Keratinocyte (primary cell): ENCODE data around the gene FAHD1. TPM values are rescaled to one million over a fixed set of nuclear protein-coding genes. Genes with fewer than 3 reads are reported as not detected.

Experiments
- DNase-seq: peaks from one replicate; pipeline ENCODE4 v3.0.0-alpha.2; 2011; ENCODE audit warnings: low read depth, missing footprints, low spot score
- FAIRE-seq: peaks from 2 replicates; lab custom pipeline; 2011; peaks lifted over from hg19 to GRCh38; lab: Jason Lieb, UNC
- H2AFZ ChIP-seq: 2 replicates; pipeline ENCODE4 v1.6.0; 2012; ENCODE audit warnings: low read length, control low read depth, inconsistent platforms; ENCODE audit not compliant: control insufficient read depth
- H3K27ac ChIP-seq: 2 replicates; pipeline ENCODE4 v1.5.1; 2011; ENCODE audit warnings: low read length; ENCODE audit not compliant: control insufficient read depth, insufficient read depth
- H3K27me3 ChIP-seq: 3 replicates; pipeline ENCODE4 v1.6.0; 2011; ENCODE audit warnings: low read length; ENCODE audit not compliant: control insufficient read depth, insufficient read depth; ENCODE audit errors: extremely low read depth
- H3K36me3 ChIP-seq, 2 experiments: 2 replicates in 1 of 2; 3 replicates in 1 of 2; pipeline ENCODE4 v1.5.1; 2011; ENCODE audit warnings: low read length in 2 of 2, mild to moderate bottlenecking in 1 of 2; ENCODE audit not compliant: control insufficient read depth in 2 of 2, insufficient read depth in 2 of 2; ENCODE audit errors: extremely low read depth in 1 of 2
- H3K4me1 ChIP-seq: 3 replicates; pipeline ENCODE4 v1.5.1; 2011; ENCODE audit warnings: low read length; ENCODE audit not compliant: control insufficient read depth, insufficient read depth; ENCODE audit errors: extremely low read depth
- H3K4me2 ChIP-seq: 3 replicates; pipeline ENCODE4 v1.6.0; 2011; ENCODE audit warnings: low read depth, low read length; ENCODE audit not compliant: control insufficient read depth, insufficient read depth; ENCODE audit errors: extremely low read depth
- H3K4me3 ChIP-seq, 3 experiments: fragments of 200-600 bp in 1 of 3; sonication (generic) in 1 of 3; 2 replicates in 2 of 3; 3 replicates in 1 of 3; pipeline ENCODE4 v1.5.1; 2011 to 2016; ENCODE audit warnings: low read length in 3 of 3, mild to moderate bottlenecking in 3 of 3, control low read depth in 2 of 3, inconsistent platforms in 1 of 3, low read depth in 1 of 3, mixed read lengths in 1 of 3, mixed run types in 1 of 3, moderate library complexity in 1 of 3; ENCODE audit not compliant: control insufficient read depth in 2 of 3, insufficient read depth in 2 of 3; ENCODE audit errors: extremely low read depth in 1 of 3
- H3K79me2 ChIP-seq: 2 replicates; pipeline ENCODE4 v1.6.0; 2012; ENCODE audit warnings: low read length; ENCODE audit not compliant: control insufficient read depth, insufficient read depth
- H3K9ac ChIP-seq: 3 replicates; pipeline ENCODE4 v1.6.0; 2011; ENCODE audit warnings: low read length; ENCODE audit not compliant: control insufficient read depth, insufficient read depth; ENCODE audit errors: extremely low read depth
- H3K9me1 ChIP-seq: 3 replicates; pipeline ENCODE4 v1.6.0; 2011; ENCODE audit warnings: low read length; ENCODE audit not compliant: control insufficient read depth, insufficient read depth; ENCODE audit errors: extremely low read depth
- H3K9me3 ChIP-seq: 2 replicates; pipeline ENCODE4 v1.5.1; 2012; ENCODE audit warnings: low read depth, low read length; ENCODE audit not compliant: control insufficient read depth
- H4K20me1 ChIP-seq: 3 replicates; pipeline ENCODE4 v1.6.0; 2011; ENCODE audit warnings: low read length; ENCODE audit not compliant: control insufficient read depth, insufficient read depth; ENCODE audit errors: extremely low read depth
- EZH2 ChIP-seq: IDR thresholded peaks from one replicate; pipeline ENCODE4 v1.6.1; 2012; ENCODE audit warnings: inconsistent platforms, mild to moderate bottlenecking, low read length, moderate library complexity
- dilution Hi-C: fragments of 300-500 bp; cut with MboI; formaldehyde crosslinking; loops from one replicate; pipeline ENCODE4 v1.7.0; 2020; ENCODE audit warnings: low sequenced_read_pairs; ENCODE audit not compliant: extremely low pct_ligation_motif_present
- polyA plus RNA-seq, 5 experiments: library from polyadenylated mRNA; depleted of rRNA in 3 of 5; stranded (reverse) in 3 of 5; stranded (forward) in 1 of 5; unstranded in 1 of 5; fragments of >200 nt; gene quantifications; 1 replicate in 1 of 5; 2 replicates in 3 of 5; 3 replicates in 1 of 5; pipeline versions ENCODE4 v1.2.1 to v1.2.3, GENCODE V29; 2011 to 2012; ENCODE audit warnings: missing spikeins in 2 of 5, low read depth in 1 of 5, low replicate concordance in 1 of 5
- TF ChIP-seq, protein P1 (sequence below), 3 experiments: IDR thresholded peaks in 1 of 3; conservative IDR thresholded peaks in 1 of 3; optimal IDR thresholded peaks in 1 of 3; 2 replicates in 2 of 3; 3 replicates in 1 of 3; pipeline versions ENCODE3 to v1.5.1; 2011; ENCODE audit warnings: low read length in 3 of 3, mild to moderate bottlenecking in 3 of 3, moderate library complexity in 2 of 3, control low read depth in 1 of 3, inconsistent platforms in 1 of 3; ENCODE audit not compliant: insufficient read depth in 2 of 3; ENCODE audit errors: extremely low read depth in 1 of 3

Gene FAHD1
- polyA plus RNA-seq, 1 donor (not counting 4 experiments of a cell fraction or from before 2014, with no cell fraction given), result 29.4 TPM

DNA sequence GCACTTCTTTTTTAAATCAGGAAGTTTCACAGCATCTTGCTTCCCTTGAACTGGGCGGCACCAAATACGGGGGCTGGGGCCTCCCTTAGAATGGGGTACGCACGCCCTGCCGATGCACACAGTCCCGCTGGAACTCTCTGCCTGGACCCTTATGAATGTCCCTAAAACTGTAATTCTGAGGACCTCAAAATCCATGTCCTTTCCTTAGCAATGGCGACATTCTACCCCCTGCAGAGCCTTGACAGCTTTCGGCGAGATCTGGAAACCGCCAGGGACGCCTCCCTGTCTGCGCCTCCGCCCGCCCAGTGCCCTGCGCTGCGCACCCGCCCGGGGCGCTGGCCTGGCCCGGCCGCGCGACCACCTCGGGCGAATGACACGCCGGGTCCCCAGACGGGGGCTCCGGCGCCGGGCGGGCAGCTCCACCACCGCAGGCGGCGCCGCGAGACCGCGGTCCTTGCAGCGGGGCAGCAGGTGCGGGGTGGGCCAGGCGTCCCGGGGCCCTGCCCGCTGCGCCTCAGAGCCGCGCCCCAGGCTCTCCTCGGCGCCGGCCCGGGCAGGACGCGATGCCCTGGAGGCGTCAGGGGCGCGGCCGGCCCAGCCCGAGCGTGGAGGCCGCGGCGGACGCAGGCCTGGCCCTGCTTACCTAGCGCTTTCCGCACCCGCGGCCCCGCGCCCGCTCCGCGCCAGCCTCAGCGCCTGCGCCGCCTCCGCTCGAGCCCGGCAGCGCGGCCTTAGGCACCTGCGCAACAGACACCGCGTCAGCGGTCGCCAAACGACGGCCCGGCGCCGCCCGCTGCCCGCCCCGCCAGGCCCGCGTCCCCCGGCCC is 929 bp upstream of the FAHD1 start:
- peak overlapping the region; percentile 42 to 99 (median 71) for H3K4me3 ChIP-seq
- peaks cover 26% of the 10 kb centered on the region for H3K79me2 ChIP-seq
- no peaks in the 10 kb centered on the region for H4K20me1 ChIP-seq
- no peak overlapping the region for H3K27ac ChIP-seq
- peaks cover 0 to 5% of the 10 kb centered on the region in 2 experiments for H3K36me3 ChIP-seq
- H3K9me3 ChIP-seq, result no peaks in the 10 kb centered on the region
- H3K9ac ChIP-seq, result peak overlapping the region; percentile 88
- TF ChIP-seq EZH2, result no peak
- TF ChIP-seq, protein P1, sequence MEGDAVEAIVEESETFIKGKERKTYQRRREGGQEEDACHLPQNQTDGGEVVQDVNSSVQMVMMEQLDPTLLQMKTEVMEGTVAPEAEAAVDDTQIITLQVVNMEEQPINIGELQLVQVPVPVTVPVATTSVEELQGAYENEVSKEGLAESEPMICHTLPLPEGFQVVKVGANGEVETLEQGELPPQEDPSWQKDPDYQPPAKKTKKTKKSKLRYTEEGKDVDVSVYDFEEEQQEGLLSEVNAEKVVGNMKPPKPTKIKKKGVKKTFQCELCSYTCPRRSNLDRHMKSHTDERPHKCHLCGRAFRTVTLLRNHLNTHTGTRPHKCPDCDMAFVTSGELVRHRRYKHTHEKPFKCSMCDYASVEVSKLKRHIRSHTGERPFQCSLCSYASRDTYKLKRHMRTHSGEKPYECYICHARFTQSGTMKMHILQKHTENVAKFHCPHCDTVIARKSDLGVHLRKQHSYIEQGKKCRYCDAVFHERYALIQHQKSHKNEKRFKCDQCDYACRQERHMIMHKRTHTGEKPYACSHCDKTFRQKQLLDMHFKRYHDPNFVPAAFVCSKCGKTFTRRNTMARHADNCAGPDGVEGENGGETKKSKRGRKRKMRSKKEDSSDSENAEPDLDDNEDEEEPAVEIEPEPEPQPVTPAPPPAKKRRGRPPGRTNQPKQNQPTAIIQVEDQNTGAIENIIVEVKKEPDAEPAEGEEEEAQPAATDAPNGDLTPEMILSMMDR (optimal IDR thresholded peaks at IDR 0.05 in 1 of 3, IDR thresholded peaks at IDR 0.05 in 1 of 3, conservative IDR thresholded peaks at IDR 0.05 in 1 of 3; ENCODE audit: extremely low read depth in 1 of 3, insufficient read depth in 2 of 3, low read length in 3 of 3), result peak in 1 of 3 experiments; percentile 9
- peak overlapping the region; percentile 95 for H3K4me2 ChIP-seq
- FAIRE-seq (no peak), DNase-seq (no peak)
- peaks cover 18% of the 10 kb centered on the region for H3K4me1 ChIP-seq
- H3K27me3 ChIP-seq, result no peaks in the 10 kb centered on the region
- dilution Hi-C loops, result no loop called here
- H3K9me1 ChIP-seq, result no peaks in the 10 kb centered on the region
- H2AFZ ChIP-seq, result peak overlapping the region; percentile 58

DNA sequence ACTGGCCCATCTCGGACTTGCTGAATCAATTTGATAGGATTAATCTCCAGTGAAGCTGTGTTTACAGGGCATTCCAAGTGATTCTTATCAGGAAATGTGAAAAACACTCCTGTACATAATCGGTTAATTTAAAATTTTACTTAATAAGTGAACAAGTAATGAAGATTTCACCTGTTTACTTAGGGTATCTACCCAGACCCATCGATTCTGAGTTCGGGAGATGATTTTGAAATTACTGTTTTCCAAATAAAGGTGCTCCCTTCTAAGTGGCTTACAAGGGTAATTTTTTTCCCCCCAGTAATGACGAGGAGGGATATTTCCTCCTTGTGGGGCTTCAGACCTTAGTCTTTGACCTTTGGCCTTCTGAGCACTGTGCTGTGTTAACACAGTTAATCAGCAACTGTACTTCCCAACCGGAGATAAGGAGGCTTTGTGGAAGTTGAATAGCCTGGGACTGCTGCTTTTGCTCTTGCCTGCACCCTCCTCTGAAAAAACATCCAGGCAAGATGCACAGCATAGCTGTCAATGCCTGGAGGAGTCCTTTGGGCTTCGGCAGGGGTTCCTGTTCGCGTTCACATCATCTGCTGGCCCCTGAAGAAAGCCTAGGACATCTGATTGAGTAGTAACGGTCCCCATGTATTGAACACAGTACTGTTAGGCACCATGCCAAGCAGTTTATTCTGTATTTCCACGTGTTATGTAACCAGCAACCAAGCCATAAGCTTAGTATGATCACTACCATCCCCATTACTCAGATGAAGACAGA is 1.8 kb downstream of the FAHD1 start:
- FAIRE-seq (no peak), DNase-seq (no peak)
- Histone ChIP-seq H3K4me1 (peaks cover 30% of the 10 kb centered on the region), H3K9me3 (no peaks in the 10 kb centered on the region), H2AFZ (no peak overlapping the region), H3K4me3 (peak overlapping the region; percentile 63 to 99 (median 90)), H4K20me1 (no peaks in the 10 kb centered on the region), H3K9ac (peak overlapping the region; percentile 0), H3K4me2 (peak overlapping the region; percentile 96), H3K36me3 (peaks cover 1 to 5% of the 10 kb centered on the region in 2 experiments), H3K27me3 (no peaks in the 10 kb centered on the region), H3K27ac (no peak overlapping the region), H3K9me1 (no peaks in the 10 kb centered on the region), H3K79me2 (peaks cover 26% of the 10 kb centered on the region)
- dilution Hi-C loops, result no loop called here
- TF ChIP-seq, protein P1 (optimal IDR thresholded peaks at IDR 0.05 in 1 of 3, IDR thresholded peaks at IDR 0.05 in 1 of 3, conservative IDR thresholded peaks at IDR 0.05 in 1 of 3; ENCODE audit: extremely low read depth in 1 of 3, insufficient read depth in 2 of 3, low read length in 3 of 3), result no peak
- TF ChIP-seq EZH2, result no peak
